Measurements from ENCODE around the gene PPP3CA.

PPP3CA gene

DNA sequence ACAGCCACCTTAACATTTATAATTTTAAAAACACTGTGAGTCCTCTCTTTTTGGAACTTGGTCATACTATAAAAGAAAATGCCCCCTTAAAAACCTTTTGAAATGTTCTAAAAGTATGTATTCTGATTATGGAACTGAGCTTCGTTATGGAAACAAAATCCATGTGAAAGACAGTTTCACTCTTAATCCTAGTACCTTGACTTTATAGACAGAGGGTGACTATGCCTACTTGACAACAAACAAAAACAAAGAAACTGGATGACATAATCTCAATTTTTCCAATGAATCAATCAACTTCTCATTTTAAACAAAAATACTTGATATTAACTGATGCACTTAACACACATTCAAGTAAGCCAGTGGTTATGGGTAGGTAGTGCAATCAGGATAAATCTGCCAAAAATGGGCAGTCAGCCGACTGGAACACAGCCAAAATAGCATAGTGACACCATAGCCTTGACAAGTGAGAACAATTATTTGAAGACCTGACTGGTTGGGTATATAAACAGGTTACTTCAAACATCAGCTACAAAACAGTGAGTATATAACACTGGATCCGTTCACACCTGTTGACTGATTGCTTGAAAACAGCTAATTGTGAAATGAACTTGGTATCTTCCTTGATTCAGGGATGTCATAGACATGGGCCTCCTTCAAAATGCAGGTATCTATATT lies 265.5 kb downstream of the PPP3CA start:
- no peak for FAIRE-seq

GRCh38 chr4:101081166-101081565 lies 266.2 kb downstream of the PPP3CA start:
- FAIRE-seq = no peak

DNA sequence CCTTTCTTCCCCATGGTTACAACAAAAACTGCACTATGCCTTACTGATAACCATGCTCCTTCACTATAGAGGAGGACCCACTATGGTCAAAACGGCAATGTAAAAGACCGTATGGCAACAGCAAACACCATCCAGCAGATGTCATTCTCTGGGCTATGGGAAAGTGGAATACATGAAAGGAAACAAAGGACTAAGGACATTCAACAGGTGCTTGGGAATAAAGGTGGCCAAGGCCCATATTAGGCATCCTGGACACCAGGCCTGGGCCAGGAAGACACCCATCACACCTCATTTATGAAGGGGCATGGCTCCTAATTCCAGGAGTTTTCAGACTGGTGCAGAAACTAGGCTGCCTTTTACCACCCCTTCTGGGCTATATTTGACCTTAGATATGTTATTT lies 268.4 kb downstream of the PPP3CA start:
- FAIRE-seq = no peak

- no peak for FAIRE-seq
Measured at GRCh38 chr4:101076032-101076431, 271.3 kb downstream of the PPP3CA start.

DNA sequence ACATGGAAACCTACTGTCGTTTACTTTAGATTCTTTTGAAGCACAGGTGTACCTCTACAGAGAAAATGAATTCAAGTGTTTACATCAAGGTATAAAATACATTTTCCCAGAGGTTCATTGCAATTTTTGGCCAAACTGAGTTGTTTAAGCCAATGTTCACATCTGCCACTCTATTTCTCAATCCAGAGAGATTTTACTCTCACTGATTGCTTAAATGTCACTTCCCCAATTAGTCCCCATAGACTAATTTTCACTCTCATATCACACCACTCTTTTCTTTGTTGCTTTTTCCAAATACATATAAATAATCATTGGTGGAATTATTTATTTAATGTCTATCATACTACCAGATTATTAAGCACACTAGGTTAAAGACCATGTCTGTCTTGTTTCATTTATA lies 271.8 kb downstream of the PPP3CA start:
- FAIRE-seq = no peak

GRCh38 chr4:101074326-101074725 lies 273.0 kb downstream of the PPP3CA start:
- no peak for FAIRE-seq

GRCh38 chr4:101071241-101071640 lies 276.1 kb downstream of the PPP3CA start:
- no peak for FAIRE-seq

- no peak for FAIRE-seq
Measured at GRCh38 chr4:101068115-101068514, 279.2 kb downstream of the PPP3CA start.

- FAIRE-seq = no peak
Measured at GRCh38 chr4:101067383-101067782, 279.9 kb downstream of the PPP3CA start.

DNA sequence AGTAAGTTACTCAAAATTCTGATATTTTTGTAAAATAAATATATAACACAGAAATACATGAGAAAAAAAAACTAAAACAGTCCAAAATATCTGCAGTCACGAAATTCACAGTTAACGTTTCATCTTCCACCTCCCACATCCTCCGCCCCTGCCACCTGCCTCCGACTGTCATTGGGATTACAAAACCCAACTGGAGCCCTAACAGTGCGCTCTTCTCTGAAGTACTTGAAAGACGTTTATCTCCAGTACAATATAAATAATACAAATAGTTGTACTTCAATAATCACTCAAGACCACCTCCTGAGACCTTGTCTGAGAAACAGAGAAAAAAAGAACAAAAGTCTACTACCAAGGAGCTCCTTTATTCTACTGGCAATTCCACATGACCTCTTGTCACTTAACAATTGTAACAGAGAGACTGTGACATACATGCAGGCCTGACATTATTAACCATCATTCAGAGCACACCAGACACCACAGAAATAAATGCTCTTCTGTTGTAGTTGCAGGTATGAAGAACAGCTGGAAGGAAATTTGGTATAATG lies 280.6 kb downstream of the PPP3CA start:
- no peak for FAIRE-seq

- no peak for FAIRE-seq
Measured at GRCh38 chr4:101065935-101066485, 281.3 kb downstream of the PPP3CA start.

GRCh38 chr4:101065346-101065745 lies 282.0 kb downstream of the PPP3CA start:
- FAIRE-seq = no peak

DNA sequence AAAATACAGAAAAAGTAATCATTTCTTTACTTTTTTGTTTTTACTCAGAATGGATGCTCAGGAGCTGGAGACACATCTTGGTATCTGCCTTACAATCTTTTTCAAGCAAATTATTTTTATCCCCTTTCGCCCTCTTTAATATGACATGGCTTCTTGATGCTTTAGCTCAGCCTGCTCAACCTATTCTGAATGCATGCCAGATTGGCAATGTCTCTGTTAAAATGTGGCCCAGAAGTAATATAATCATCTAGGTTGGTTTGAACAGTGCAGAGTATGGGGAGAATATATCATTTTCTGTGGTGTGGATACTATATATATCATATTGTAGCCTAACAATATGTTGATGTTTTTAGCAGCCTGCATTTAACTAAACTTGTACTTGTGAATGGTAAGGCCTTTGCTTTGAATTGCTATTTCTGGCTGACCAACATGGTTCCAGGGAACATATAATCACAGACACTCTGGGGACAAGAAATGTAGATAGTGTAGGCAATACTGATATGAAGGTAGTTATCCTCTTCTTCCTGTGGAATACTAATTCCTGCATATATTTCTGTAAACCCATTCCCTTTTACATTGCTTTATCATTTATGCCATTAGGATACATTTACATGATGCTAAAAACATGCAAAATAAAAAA lies 282.7 kb downstream of the PPP3CA start:
- FAIRE-seq = no peak

- no peak for FAIRE-seq
Measured at GRCh38 chr4:101055392-101055791, 291.9 kb downstream of the PPP3CA start.

DNA sequence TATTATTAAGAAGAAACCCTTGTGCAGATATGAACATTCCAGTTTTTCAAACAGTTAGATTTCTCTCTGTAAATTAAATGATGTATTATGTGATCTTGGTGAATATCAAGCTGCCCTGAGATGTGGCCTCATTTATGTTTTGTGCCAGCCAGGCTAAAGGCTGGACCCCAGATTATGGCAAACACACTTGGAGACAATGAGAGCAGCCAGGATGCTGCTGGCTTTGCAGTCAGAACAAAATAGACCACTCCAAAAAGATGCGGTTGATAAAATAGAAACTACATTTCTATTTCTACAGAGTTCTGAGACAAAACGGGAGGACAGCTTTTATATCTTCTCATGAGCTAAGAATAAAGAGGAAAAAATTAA lies 296.5 kb downstream of the PPP3CA start:
- no peak for FAIRE-seq

DNA sequence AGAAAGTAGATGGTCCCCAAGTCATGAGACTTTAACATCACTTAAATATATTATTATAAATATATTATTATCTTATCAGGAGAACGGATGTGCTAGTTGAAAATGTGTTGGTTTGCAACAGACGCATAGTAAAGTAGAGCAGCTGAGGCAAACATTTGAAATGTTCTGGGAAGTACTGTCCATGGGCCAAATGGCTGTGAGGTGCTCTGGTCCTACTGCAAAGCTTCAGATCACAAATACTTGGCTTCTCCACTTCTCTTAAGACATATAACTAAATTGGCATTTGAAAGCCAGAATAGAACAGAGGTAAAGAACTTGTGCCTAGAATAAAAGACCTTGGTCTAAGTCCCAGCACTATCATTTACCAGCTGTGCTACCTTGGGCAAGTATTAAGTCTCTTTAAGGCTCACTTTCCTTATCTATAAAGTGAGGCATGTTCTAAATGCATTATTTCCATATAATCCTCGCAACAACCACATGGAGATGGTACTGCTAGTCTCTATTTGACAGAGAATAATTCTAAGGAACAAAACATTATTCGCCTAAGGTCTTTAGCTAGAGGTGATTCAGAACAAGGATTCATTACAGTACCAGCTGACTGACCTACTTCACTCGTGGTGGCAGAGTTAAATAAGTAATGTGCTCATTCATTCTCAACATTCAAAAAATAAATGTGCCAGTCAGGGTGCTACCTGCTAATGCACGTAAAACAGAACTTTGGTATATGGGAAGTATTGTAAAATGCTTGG lies 297.1 kb downstream of the PPP3CA start:
- FAIRE-seq = no peak

- FAIRE-seq = no peak
Measured at GRCh38 chr4:101049549-101050001, 297.8 kb downstream of the PPP3CA start.

GRCh38 chr4:101044766-101045165 lies 302.6 kb downstream of the PPP3CA start:
- no peak for FAIRE-seq

DNA sequence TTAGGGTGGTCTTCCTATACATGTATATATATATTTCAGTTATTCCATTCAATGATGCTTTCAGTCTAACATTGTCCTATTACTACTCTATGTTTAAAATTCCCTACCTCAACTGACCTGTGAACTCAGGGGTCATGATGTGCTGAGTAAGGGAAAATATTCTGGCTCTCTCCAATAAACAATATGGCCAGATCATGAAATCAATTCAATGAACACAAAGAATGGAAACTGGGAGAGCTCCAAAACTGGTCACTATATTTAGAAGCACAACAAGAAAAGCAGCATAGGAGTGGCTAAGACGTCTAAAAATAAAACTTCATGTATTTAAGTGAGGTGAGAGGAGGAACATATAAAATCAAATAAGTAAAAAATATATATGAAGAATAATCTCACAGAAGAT lies 304.5 kb downstream of the PPP3CA start:
- FAIRE-seq = no peak

- no peak for FAIRE-seq
Measured at GRCh38 chr4:101040776-101041175, 306.6 kb downstream of the PPP3CA start.

GRCh38 chr4:101039367-101039766 lies 308.0 kb downstream of the PPP3CA start:
- no peak for FAIRE-seq

- no peak for FAIRE-seq
Measured at GRCh38 chr4:101037938-101038413, 309.4 kb downstream of the PPP3CA start.

DNA sequence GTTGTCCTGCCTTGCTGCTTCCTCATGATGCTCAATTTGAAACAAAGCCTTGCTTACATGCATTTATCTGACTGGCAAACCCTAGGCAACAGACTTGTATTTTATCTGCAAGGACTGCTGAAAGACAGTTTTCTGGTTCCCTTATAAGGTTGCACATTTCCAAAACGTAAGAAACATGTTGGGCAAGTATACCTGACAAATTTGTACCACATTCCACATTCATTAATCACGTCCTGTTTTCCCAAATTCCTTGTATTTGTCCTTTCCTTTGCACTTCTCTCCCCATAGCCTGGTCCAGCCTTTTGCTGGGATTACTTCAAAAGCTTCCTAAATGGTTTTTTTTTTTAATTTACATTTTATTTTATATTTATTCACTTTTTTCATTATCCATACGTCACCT lies 310.1 kb downstream of the PPP3CA start:
- no peak for FAIRE-seq

Data from A204.1 (cell line).